CD4-positive, alpha-beta T cell treated with Interleukin-15 for 4 hours (primary cell): ENCODE results near the gene PSMD8.
"Not testable (repeated sequence)": the region's sequence is repeated elsewhere in the genome, so short reads cannot be mapped to it uniquely, and the experiment has no call there.

Experiments
- DNase-seq: peaks from one replicate; pipeline ENCODE4 v3.0.0-alpha.2; 2020; ENCODE audit warnings: low spot score

The PSMD8 gene

GRCh38 chr19:38374332-38375097 lies at the start of gene PSMD8:
Gene PSMD8, plus strand, starts transcription at chr19:38374571. Its CDS starts 31 bp downstream, at chr19:38374602.
- DNase-seq: peak; percentile 99

GRCh38 chr19:38326591-38326990 lies 47.8 kb upstream of the PSMD8 start:
- no peak for DNase-seq

DNA sequence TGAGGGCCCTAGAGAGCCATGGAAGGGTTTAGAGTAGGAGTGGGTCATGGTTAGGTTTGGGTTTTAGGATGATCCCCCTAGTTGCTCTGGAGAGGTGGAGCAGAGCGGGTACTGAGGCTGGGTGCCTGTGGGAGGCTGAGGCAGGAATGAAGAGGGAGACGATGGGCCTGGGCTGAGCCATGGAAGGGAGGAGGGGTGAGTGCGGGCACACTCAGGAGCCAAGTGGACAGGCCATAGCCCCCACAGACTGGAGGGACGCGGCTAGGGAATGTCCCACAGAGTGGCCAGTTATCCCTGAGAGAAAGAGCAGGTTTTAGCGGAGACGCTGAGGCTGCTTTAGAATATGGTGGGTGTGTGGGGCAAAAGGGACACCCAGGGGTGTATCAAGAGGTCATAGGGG lies 44.7 kb upstream of the PSMD8 start:
- no peak for DNase-seq

GRCh38 chr19:38331728-38332127 lies 42.6 kb upstream of the PSMD8 start:
- no peak for DNase-seq

DNA sequence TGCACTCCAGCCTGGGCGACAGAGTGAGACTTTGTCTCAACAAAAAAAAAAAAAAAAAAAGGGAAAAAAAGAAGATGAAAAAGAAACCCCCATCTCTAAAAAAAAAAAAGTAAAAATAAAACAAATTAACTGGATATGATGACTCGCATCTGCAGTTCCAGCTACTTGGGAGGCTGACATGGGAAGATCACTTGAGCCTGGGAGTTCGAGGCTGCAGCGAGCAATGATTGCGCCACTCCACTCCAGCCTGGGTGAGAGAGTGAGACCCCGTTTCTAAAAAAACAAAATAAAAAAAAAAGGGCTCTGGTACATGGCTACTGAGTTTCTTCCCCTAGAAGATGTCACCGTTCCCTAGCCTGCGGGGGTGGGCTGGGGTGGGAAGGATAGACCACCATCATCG lies 41.1 kb upstream of the PSMD8 start:
- no peak for DNase-seq

DNA sequence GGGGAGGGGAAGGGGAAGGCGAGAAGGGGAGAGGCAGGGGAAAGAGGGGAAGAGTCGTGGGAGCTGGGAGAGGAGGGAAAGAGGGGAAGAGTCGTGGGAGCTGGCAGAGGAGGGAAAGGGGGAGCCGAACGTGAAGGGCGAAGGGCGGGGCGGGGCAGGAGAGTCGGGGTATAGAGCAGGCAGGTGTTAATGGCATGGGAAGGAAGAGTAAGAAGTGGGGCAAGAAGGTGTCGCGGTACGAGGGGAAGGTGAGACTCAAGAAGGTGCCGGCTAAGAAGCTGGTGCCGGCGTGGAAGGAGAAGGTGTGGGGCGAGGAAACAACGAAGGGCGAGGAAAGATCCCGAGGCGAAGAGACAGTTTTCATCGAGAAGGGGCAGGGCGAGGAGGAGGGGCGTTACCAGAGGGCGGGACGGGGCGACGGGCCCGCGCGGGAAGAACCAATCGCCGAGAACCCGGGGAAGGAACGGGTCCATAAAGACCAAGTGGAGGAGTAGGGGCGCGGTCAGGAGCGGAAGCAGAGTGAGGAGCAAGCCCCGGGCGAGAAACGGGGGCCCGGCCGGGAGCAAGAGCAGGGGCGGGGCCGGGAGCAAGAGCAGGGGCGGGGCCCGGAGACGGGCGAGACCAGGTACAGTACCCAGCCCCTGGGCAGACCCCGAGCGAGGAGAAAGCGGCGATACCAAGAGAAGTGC lies 38.3 kb upstream of the PSMD8 start:
- DNase-seq: peak; percentile 94

GRCh38 chr19:38336638-38337359 lies 37.6 kb upstream of the PSMD8 start:
- peak; percentile 96 for DNase-seq

DNA sequence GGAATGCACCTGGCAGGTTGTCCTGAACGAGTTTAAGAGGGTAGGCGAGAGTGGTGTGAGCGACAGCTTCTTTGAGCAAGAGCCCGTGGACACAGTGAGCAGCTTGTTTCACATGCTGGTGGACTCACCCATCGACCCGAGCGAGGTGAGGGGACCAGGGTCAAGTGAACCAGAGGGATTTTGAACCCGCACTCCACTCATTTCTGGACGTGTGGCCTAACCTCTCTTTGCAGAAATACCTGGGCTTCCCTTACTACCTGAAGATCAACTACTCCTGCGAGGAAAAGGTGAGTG lies 37.1 kb upstream of the PSMD8 start:
- DNase-seq: no peak

- DNase-seq: not testable (repeated sequence)
Measured at GRCh38 chr19:38339011-38339410, 35.4 kb upstream of the PSMD8 start.

DNA sequence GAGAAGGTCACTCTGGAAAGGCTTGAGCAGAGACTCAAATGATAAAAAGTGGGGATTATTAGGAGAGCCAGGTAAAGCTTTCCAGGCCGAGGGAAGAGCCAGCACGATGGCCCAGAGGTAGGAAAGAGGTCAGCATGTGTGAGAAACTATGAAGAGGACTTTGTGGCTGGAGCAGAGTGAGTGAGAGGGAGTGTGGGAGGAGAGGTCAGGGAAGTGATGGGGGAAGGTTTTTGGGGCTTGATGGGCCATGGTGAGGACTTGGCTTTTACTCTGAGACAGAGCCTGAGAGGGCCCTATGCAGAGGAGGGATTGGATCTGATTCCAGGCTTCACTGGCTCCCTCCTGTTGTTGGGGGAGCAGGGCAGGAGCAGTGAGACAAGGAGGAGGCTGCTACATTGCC lies 33.4 kb upstream of the PSMD8 start:
- no peak for DNase-seq

GRCh38 chr19:38346837-38347236 lies 27.5 kb upstream of the PSMD8 start:
- no peak for DNase-seq

GRCh38 chr19:38350883-38351282 lies 23.5 kb upstream of the PSMD8 start:
- DNase-seq: no peak

DNA sequence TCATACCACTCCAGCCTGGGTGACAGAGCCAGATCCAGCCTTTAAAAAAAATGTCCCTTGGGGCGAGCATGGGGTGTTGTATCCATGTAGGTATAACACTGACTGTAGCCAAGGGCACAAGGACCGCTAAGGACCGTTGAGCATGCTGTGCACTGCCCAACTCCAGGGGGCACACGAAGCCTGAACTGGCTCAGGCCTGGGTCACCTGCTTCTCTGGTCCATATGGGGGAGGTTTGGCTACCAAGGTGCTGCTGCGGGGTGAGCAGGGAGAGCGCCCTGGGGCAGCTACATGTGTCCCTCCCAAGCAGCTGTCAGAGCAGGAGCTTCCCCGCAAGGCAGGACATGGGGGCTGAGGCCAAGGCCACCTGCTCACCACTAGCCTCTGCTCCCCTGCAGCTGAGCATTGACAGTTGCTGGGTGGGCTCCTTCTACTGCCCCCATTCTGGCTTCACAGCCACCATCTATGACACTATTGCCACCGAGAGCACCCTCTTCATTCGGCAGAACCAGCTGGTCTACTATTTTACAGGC lies 22.4 kb upstream of the PSMD8 start:
- DNase-seq: no peak

GRCh38 chr19:38352611-38353010 lies 21.8 kb upstream of the PSMD8 start:
- DNase-seq: no peak

DNA sequence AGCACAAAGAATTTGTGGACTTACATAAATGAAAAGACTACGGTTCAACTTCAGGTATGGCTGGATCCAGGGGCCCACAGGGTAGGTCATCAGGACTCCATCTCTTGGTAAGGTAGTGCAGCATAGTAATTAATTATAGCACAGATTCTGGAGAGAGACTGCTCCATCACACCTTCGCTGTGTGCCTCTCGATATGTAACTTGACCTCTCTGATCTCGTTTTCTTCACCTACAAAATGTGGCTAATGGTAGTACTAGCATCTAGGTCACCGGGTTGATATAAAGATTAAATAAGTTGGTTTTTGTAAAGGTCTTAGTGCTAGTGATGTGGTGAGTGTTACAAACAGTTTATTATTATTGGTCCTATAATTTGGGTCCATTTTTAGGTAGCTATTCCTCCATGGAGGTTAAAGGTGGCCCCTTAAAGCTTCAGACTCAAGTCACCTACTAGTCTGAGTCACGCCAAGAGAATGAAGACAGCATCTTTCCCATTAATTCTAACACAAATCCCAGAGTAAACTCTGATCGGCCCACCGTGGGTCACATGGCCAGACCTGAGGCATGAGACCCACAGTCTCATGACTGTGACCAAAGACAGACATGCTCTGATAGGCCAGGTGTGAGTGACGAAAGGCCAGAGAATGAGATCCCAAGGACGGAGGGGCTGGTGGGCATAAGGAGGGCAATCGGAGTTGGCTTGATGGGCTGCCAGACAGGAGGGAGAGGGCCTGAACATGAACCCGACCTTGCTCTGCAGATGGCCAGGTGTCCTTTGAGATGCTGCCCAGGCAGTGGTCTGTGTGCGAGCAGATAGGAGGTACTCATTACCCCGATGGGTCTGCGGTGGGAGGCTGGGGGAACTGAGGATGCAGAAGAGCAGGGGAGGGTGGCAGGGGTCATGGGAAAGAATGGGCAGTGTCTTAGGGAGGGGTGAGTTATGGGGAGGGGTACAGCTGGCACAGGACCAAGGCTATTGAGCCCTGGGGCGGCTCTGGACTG lies 18.3 kb upstream of the PSMD8 start:
- no peak for DNase-seq

- no peak for DNase-seq
Measured at GRCh38 chr19:38358071-38358470, 16.3 kb upstream of the PSMD8 start.

GRCh38 chr19:38359242-38360021 lies 14.9 kb upstream of the PSMD8 start:
- DNase-seq: no peak

- no peak for DNase-seq
Measured at GRCh38 chr19:38360351-38360750, 14.0 kb upstream of the PSMD8 start.

DNA sequence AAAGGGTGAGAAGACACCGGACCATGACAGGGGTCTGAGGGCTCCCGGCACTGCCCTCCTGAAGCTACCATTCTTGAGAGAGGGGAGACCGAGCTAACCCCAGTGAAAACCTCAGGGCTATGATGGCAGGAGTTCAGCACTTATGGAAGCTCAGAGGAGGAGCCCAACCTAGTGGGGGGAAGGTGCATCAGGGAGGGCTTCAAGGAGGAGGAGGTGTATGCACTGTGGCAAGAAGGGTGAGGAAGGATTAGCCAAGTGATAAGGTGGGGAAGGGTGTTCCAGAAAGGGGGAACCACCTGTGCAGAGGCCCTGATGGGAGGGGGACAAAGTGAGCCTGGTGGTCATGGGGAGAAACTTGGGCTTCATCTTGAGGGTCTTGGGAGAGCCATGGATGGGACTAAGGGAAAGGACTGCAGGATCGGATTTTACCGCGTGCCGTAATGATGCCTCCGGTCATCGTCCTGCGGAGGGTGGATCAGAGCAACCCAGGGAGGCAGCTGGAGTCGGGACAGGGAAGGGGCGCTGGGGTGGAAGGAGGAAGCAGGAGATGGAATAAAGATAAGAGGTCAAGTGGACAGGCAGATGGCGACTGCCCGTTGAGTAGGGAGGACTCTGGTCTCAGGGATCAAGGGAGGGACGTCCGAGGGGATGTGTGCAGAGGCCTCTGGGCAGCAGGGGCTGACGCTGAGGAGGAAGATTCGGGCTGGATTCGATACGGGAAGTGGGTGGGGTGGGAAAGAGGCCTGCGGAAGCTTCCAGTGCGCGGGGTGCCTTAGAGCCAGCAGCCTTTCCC lies 13.3 kb upstream of the PSMD8 start:
- no peak for DNase-seq

DNA sequence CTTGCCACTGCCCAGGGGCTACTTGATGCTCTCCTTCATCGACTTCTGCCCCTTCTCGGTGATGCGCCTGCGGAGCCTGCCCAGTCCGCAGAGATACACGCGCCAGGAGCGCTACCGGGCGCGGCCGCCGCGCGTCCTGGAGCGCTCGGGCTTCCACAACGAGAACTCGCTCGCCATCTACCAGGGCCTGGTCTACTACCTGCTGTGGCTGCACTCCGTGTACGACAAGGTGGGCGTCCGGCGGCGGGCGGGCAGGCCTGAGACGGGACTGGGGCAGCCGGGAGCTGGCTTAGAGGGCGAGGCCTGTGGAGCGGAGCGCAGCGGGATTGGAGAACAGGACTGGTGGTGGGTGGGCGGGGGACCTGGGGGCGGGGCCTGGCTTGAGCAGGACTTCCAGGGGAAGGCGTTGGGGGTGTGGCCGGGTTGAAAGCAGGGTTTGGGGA lies 12.7 kb upstream of the PSMD8 start:
- DNase-seq: peak; percentile 55
